NCI-H146 treated with DMSO at 0.1 percent for 48 hours (cell line): ENCODE results near the gene OR7G3.

Experiments used
- DNase-seq: peaks from one replicate; lab custom pipeline; 2025; ENCODE audit not compliant: unreplicated experiment; lab: John Stamatoyannopoulos, UW

Gene OR7G3

GRCh38 chr19:9126900-9127405 lies at the start of gene OR7G3:
OR7G3 (minus strand) TSS chr19:9126950; CDS start chr19:9126950, 0 bp downstream.
- DNase-seq = no peak

- no peak for DNase-seq
These were observed 48.6 kb upstream of the OR7G3 start for GRCh38 chr19:9175326-9175725.

DNA sequence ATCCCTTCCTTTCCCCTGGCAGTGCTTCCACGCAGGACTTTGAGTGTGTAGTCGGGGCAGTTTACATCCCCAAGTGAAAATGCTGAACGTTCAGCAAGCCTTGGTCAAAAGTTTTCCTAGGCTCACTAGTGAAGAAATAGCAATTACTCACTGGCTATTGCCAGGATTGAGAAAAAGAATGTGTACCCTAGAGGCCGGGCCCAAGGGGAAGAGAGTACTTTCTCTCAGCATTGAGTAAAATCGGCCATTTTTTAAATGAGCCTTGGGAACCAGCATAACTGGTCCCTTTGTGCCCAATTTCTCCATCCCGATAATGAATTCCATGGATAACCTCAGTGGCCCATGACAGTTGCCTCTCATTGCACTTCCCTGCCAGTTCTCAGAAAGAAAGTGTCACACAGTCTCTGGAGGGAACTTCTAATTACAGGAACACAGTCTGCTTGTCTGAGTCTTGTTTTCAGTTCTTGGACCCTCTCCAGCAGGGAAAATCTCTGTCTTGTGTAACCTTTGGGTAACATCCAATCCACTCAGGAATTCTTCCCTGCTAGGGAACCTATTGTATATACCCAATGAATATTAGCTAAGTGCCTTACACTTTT lies 44.7 kb upstream of the OR7G3 start:
- no peak for DNase-seq

GRCh38 chr19:9166846-9167245 lies 40.1 kb upstream of the OR7G3 start:
- no peak for DNase-seq

- no peak for DNase-seq
These were observed 38.5 kb upstream of the OR7G3 start for GRCh38 chr19:9165261-9165660.

DNA sequence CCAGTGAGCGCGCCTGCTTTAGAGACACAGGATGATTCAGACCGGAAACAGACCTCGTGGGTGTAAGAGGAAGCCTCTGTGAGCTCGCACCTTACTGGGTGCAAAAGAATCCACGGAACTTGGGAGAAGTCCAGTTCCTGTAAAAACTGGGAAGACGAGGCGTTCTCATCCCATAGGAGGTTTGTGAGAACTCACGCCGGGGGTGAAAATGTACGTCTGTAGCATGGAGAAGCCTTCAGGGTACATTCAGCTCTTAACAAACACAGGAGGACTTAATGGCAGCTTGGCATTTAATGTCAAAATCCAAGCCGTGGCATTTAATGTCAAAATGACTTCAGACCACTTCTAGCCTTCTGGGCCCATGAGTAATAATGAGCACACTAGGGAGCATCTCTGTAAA lies 34.7 kb upstream of the OR7G3 start:
- no peak for DNase-seq

GRCh38 chr19:9159891-9160290 lies 33.1 kb upstream of the OR7G3 start:
- DNase-seq = no peak

DNA sequence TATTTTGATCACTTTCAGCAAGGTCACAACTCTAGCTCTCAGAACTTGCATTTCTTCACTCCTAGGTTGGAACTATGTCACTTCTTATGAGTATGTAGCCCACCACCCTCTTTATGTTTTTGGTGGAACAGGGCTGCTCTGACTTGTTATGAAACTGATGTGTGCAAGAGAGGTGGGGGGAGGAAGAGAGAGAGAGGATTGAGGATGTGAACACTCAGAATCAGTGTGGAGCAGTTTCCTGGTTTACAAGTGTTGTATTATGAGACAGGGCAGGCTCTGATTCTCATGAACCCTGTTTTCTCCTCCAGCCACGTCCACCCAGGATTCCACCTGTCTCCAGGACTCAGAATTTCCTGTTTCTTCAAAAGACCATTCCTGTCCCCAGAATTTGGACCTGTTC lies 29.6 kb upstream of the OR7G3 start:
- no peak for DNase-seq

- no peak for DNase-seq
These were observed 28.8 kb upstream of the OR7G3 start for GRCh38 chr19:9155591-9155990.

GRCh38 chr19:9151367-9151766 lies 24.6 kb upstream of the OR7G3 start:
- DNase-seq = no peak

DNA sequence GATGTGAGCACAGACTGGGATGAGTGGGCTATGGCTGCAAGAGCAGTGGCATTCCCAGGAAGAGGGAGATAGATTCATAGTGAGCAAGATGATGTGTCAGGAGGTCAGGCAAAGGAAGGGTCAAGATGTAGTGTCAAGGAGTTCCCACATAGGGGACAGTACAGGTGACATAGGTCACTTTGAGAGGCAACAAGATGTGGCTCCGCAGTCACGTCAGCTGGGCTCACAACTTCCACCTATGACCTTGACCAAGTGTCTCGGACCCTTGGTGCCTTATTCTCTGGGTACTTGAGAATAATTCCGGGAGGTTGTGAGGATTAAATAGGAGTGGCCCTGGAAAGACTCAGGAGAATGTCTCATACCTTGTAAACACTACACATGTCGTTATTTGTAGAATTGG lies 23.9 kb upstream of the OR7G3 start:
- no peak for DNase-seq

DNA sequence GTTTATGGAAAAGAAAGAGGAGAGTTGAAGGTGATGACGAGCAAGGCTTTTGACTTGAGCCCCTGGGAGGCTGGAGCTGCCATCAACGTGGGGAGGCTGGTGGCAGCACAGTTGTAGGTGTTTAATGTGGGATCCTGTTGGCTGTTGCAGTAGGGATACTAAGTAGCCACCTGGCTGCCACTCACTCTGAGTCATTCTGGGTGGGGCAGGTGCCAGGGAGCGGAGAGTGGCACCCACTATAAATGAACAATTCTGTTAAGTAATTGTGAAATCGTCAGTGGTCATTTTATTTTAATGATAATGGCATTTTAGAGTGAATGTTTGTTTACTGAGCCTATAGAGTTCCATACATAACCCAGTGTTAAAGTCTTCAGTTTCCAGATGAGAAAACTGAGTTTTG lies 23.2 kb upstream of the OR7G3 start:
- no peak for DNase-seq

DNA sequence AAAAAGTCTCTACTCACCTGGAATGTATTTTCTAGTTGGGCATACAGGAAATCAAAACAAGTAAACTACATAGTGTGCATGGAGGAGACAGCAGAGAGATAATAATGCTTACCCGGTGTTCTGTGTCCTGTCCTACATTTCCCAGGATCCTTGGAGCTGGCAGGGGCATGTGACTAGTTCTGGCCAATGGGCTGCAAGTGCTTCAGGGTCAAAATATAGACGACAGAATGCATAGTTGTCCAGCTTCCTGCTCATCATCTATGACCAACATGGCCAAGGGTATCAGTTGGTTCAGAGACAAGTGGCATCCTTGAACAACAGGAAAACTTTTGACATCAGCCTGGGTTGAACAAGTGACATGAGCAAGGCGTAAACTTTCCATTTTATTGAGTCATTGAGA lies 21.9 kb upstream of the OR7G3 start:
- no peak for DNase-seq

DNA sequence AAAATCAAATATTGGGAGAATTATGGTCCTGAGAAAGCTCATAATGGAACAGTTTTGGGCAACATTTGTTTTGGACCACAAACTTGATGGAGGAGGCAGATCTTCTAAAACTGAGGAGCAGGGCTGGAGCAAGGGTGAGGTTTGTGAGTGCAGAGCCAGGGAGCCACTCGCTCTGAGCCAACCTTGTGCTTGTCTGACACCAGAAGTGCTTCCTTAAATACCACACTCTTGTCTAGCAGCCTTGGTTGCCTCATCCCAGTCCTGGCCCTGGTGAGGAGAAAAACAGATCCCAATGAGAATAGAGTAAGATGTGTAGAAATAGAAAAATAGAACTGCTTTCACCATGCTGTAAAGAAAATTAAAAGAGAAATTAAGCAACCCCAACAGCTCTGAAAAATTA lies 20.1 kb upstream of the OR7G3 start:
- no peak for DNase-seq

DNA sequence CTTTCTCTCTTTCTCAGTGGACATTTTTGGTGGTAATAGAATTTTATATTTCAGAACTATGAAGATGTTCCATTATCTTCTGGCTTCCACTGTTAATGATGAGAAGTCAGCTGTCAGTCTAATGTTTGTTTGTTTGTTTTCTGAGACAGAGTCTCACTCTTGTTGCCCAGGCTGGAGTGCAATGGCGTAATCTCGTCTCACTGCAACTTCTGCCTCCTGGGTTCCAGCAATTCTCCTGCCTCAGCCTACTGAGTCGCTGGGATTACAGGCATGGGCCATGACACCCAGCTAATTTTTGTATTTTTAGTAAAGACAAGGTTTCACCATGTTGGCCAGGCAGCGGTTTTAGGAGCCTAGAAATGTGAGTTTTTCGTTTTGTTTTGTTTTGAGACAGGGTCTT lies 18.2 kb upstream of the OR7G3 start:
- DNase-seq = no peak

DNA sequence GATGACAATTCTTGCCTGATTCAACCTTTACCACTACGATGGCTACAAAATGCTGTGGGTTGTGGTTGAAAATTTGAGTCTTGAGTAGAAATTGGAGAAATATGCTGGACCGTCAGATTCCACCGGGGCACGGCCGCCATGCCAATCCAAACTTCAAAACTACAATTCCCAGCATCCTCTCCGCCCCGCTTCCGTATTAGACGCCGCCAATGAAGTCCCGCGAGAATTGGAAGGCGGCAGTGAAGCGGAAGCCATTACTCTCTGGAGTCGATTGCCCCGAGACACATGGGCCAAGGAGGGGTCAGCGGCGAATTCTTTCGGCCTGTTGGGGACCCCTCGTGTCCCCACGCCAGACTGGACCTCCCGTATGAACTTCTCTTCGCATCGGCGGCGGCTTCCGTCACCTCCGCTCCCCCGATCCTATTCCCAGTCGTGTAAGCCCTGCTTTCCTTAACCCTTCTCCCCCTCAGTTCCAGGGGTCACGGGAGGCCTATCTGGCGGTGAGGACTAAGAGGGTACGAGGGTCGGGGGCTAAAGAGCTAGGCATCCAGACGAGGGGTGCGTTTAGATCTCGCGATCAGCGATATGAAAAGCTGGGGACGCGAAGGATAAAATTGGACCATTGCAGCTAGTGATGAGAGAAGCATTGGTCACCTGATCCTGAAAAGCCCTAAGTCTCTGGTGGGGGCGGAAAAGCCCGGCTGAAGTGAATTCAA lies 13.6 kb upstream of the OR7G3 start, which contains the start of gene ZNF317:
Gene ZNF317 (plus strand): TSS at position 239 of the 716 bp plus-strand sequence. CDS start 15,620 bp downstream, outside the sequence.
- peak; percentile 68 for DNase-seq

DNA sequence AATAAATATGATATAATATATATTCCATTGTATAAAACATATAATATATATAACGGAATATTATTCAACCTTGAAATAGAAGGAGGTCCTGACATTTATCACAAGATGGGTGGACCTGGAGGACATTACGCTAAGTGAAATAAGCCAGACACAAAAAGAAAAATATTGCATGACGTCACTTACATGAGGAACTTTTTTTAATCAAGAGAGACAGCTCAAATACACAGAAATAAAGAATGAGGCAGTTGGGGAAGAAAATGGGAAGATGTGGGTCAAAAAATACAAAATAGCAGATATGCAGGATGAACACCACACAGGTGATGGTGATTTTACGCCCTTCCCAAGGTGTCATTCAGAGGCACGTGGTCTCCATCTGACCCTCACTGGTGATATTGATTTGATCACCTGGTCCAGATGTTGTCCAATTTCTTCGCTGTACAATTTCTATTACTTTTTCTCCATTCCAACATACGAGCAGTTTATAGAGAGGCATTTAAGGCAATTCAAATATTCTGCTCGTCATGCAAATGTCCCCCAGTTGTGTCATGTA lies 12.9 kb upstream of the OR7G3 start:
- DNase-seq = no peak

DNA sequence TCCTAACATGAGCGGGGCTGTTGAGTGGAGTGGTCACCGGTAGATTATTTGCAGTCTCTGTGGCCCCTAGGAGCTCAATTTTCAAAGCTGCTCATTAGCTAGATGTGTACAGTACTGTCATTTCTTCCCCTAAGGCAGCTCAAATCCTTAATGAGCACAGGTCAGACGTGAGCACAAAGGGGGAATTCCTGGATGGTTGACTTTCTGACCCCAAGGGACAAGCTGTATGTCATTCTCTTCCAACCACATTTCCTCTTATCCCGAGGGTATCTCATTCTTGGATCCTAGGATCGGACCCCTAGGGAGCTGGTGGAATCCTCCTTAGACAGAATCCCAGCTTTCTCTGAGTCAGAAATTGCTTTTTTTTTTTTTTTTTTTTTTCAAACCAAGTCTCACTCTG lies 5.7 kb upstream of the OR7G3 start:
- DNase-seq = no peak

DNA sequence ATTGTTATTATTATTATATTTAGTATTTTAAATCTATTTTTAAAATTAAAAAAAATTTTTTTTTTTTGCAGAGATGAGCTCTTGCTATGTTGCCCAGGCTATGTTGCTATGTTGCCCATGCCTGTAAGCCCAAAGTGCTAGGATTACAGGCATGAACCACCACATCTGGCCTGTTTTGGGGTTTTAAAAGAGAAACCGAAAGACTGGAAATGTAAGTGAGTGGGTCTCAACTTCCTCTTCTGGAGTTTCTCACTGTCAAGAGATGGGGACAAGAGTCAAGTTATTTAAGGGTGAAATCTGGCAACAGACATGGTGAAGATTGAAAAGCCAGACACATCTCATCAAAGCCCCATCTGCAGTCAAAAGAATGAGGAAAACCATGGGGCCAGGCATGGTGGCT lies 4.2 kb upstream of the OR7G3 start:
- no peak for DNase-seq

GRCh38 chr19:9128171-9128570 lies 1.4 kb upstream of the OR7G3 start:
- DNase-seq = no peak

DNA sequence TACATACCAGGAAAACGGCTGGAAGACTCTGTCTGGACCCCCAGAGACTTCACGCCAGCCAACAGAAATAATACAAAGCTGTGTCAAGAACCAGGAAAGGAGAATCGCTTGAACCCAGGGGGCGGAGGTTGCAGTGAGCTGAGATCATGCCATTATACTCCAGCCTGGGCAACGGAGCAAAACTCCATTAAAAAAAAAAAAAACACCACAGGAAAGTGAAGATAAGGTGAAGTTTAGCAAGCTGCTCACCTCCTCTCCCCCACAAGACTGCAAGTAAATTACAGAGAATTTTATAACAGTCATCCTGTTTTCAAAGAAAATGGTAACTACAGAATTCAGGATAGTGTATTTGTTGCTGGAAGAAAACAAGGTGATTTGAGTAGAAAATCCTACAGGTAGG lies 10.2 kb downstream of the OR7G3 start:
- no peak for DNase-seq

DNA sequence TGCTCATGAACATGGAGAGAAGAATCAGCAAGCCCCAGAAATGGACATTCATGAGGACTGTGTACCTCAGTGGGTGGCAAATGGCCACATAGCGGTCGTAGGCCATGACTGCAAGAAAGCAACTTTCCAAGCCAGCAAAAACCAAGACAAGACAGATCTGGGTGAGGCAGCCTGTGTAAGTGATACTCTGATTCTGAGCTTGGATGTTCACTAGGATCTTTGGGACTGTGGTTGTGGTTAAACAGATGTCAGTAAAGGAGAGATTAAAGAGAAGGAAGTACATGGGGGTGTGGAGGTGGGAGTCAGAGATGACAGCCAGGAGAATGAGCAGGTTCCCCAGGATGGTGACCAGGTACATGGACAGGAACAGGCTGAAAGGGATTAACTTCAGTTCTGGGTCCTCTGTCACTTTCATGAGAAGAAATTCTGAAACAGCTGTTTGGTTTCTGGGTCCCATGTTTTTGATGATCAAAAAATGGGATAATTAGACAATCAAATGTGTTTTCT lies 11.4 kb downstream of the OR7G3 start, which contains the start of gene OR7G1:
Gene OR7G1 (minus strand): TSS at position 457 of the 507 bp plus-strand sequence. CDS start 0 bp downstream, at position 457.
- no peak for DNase-seq
